HG03095 (cell line): ENCODE measurements around the gene RASL12.
"Not testable (repeated sequence)": the region's sequence is repeated elsewhere in the genome, so short reads cannot be mapped to it uniquely, and the experiment has no call there.

Experiments used
- ATAC-seq: cut with Tn5 transposase; IDR thresholded peaks from one replicate; pipeline ENCODE4 v1.9.1; 2021; ENCODE audit warnings: moderate library complexity; ENCODE audit not compliant: unreplicated experiment

The RASL12 gene

DNA sequence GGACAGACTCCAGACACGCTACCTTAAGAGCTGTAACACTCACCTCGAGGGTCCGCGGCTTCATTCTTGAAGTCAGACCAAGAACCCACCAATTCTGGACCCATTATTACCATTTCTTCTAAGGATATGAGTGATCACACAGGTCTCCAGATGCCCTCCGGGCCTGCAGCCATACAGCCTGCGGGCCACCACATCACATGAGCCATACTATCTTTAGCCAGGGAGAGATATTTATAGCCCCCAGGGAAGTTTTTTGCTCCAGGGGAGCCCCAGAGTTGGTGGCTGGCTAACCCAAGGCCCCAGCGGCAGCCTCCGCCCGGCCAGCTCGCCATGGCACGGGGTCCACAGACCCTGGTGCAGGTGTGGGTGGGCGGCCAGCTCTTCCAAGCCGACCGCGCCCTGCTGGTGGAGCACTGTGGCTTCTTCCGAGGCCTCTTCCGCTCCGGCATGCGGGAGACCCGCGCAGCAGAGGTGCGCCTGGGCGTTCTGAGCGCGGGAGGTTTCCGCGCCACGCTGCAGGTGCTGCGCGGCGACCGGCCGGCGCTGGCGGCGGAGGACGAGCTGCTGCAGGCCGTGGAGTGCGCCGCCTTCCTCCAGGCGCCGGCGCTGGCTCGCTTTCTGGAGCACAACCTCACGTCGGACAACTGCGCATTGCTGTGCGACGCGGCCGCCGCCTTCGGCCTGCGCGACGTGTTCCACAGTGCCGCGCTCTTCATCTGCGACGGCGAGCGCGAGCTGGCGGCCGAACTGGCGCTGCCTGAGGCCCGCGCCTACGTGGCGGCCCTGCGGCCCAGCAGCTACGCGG lies 8.9 kb upstream of the RASL12 start, which contains the start of gene KBTBD13:
KBTBD13 (plus strand) TSS at position 261 of the 805 bp plus-strand sequence; CDS start at position 331, 70 bp downstream.
- no peak for ATAC-seq

GRCh38 chr15:65075607-65076395 lies 8.0 kb upstream of the RASL12 start:
- not testable (repeated sequence) for ATAC-seq

GRCh38 chr15:65074946-65075345 lies 7.2 kb upstream of the RASL12 start:
- ATAC-seq: not testable (repeated sequence)

DNA sequence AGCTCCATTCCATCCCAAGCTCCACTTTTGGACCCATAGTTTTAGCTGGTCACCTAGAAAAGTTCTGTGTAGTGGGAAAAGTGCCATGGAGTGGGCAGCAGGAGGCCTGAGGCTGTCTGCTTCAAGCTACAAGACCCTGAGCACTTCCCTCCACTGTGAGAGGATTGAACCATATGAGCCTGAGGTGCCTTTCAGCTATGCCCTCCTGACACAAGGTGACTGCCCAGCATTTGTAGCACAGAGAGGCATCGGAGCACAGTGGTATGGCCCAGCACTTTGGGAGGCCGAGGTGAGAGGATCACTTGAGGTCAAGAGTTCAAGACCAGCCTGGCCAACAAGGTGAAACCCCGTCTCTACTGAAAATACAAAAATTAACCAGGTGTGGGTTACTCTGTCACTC lies 4.8 kb upstream of the RASL12 start:
- no peak for ATAC-seq

DNA sequence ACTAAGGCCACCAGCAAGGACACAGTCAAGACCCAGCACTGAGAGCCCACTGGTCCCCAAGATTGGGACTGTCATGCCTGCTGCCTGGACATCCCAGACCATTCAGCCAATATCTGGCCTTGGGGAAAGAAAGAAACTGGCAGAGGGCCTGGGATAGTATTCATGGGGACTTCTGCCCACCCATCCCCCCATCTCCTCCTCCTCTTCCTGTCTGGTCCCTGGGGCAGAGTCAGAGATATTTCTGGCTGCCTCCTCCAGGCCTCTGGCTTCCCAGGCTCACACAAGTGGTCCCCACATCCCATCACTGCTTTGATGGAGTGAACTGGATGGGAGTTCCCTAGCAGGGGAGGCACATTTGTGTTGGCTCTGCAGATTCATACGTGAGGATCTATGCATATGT lies 4.2 kb upstream of the RASL12 start:
- ATAC-seq: no peak

DNA sequence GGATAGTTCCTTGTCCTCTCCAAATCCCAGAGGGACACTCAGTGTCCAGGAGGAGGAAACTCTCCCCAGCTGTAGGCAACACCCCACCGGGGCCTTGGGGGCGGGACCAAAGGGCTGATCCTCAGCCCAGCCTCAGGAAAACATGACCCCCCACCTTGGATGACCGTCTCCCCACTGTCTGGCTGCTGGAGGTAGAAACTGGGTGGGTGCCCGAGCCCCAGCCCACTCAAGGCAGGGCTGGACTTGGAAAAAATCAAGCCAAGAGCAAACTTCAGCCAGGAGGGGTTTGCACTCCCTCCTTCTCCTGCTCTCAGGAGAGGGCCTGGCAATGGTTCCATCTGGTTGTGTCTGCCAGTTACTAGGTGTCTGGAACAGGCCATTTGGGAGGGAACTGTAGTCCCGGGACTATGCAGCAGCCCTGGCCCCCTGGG lies 3.6 kb upstream of the RASL12 start:
- no peak for ATAC-seq

- ATAC-seq: no peak
These were observed 2.2 kb upstream of the RASL12 start for GRCh38 chr15:65069779-65070546.

DNA sequence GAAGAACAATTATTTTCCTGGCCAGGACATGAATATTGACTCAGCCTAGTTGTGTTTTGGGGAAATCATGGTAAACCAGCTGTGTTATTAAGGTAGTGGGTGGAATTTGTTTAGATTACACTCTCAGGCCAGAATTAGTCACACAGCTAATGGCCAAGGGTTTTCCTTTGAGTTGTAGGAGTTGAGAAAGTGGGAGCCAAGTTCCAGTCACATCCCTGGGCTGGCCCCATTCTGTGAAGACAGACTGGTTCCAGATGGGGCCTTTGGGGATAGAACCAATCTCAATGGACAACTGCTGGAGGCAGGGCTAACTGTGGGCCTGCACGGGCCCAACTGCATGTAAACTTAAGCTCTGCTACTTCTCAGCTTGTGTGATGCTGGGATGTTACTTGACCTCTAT lies 1.4 kb upstream of the RASL12 start:
- ATAC-seq: no peak

DNA sequence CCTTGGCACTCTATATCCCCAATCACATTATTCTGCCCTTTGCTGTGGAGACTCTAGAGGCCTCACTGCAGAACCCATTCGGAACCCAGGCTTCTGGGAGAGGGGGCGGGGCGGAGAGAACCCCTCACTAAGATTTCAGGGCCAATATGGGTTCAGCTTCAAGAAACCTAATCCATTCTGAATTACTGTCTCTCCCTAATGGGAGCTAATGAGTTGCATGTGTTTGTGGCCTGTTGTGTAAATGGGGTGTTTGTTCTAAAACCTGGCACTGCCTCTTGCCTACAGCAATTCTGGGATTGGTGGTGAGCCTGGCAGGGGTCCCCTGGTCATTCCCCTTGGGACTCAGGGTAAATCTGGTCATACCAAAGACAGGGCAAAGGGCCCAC lies 605 bp upstream of the RASL12 start:
- ATAC-seq: no peak

DNA sequence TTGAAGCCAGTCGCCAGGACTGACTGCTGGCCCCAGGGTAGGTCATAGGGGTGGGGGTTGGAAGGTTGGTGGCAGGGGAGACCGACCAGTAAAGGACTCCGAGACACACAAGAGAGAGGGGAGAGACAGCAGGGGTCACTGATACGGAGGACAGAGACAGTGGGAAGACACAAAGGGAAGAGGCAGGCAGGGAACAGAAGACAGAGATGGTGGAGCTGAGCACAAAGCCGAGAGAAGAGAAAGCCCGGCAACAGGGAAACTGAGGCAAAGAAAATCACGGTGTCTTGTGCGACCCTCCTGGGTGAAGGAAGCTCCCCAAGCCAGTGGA lies 510 bp downstream of the RASL12 start:
- ATAC-seq: no peak

- no peak for ATAC-seq
These were observed 1.0 kb downstream of the RASL12 start for GRCh38 chr15:65066635-65067316.

DNA sequence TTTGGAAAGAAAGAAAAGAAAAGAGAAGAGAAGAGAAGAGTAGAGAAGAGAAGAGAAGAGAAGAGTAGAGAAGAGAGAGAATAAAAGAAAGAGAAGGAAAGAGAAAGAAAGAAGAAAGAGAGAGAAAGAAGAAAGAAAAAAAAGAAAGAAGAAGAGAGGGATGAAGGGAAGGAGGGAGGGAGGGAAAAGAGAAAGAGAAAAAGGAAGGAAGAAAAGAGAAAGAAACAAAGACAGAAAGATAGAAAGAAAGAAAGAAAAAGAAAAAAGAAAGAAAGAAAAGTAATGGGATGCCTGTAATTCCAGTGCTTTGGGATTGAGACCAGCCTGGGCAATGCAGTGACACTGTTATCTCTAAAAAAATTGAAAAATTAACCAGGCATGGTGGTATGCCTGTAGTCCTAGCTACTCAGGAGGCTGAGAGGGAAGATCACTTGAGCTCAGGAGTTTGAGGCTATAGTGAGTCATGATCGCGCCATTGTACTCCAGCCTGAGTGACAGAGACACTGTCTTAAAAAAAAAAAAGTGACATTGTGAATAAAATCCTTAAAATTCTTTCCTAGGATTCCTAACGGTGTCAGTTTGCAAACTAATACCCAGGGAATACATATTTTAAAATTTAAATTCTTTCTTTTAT lies 1.7 kb downstream of the RASL12 start:
- no peak for ATAC-seq

DNA sequence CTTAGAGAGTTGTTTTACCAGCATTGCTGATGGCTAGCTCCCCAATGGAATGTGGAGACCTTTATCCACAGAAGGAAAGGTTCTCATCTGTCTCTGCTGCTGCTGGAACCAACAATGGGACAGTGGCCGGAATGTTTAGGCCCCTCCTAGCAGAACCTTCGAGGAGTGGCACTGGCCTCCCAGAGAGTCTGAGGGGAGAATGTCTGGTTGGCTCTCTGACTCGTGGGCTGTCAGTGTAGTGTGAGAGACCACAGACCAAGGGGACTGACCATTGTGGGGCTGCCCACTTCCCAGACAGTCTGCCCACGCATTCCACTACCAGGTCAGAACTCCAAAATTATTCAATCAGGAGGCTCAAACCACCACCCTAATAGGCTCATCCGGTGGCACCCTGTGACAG lies 5.1 kb downstream of the RASL12 start:
- no peak for ATAC-seq

GRCh38 chr15:65062061-65062460 lies 5.7 kb downstream of the RASL12 start:
- ATAC-seq: no peak

- no peak for ATAC-seq
These were observed 7.0 kb downstream of the RASL12 start for GRCh38 chr15:65060641-65061397.

DNA sequence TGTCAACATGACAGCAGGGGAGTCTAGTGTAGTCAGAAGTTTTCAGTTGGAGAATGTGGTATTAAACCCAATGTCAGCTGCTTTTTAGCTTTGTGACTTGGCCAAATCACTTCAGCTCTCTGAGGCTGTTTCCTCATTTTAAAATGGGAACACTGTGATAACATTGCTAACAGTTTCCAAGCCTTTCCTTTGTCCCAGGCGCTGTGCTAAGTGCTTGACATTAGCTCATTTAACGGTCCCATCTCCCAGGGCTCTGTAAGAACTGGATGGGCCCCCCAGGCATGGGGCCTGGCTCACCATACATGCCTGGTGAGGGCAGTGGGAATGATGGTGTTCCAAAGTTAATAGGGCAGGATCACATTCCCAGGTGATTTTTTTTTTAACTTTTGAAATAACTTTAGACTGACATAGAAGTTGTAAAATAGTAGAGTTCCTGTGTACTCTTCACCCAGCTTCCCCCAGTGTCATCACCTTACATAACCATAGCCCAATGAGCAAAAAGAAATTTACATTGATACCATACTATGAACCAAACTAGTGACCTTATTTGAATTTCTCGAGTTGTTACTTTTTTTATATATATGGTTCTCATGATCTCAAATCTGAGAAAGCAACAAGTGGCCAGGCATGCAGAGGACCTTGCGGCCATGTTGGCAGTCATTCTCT lies 7.7 kb downstream of the RASL12 start:
- no peak for ATAC-seq

DNA sequence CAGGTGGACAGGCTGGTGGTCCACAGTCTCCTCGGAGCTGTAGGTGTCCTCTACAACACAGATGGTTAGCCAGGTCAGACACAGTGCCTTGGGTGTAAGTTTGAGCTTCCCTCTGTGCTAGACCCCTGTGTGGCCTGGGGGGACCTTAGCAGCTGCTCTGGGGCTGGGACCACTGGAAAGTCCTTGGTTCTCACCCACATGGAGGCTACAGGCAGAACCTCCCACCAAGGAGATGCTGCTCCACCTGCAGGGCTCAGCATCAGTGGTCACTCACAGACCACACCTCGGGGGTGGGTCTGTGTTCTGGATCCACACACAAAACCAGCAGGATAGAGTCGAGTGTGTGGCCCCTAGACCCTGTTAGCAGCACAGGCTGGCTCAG lies 8.4 kb downstream of the RASL12 start:
- no peak for ATAC-seq

GRCh38 chr15:65058394-65059368 lies 9.1 kb downstream of the RASL12 start:
- ATAC-seq: no peak
